ENCODE data around the gene CIDEA.

CIDEA gene

GRCh38 chr18:12312976-12313375, 58.8 kb downstream of the CIDEA start:
- Histone ChIP-seq H3K4me3 (ENCODE audit: low read length) (no peak overlapping the region), H3K27me3 (ENCODE audit: low read depth, low read length) (no peaks in the 10 kb centered on the region), H3K4me2 (ENCODE audit: low read length) (no peak overlapping the region), H3K9ac (ENCODE audit: low read length) (no peak overlapping the region), H3K36me3 (replicated peaks; ENCODE audit: low read depth, low read length) (peaks cover 12% of the 10 kb centered on the region), H2AFZ (ENCODE audit: low read depth, low read length) (no peak overlapping the region), H3K79me2 (ENCODE audit: low read length) (no peaks in the 10 kb centered on the region), H3K4me1 (ENCODE audit: low read length) (peaks cover 54% of the 10 kb centered on the region), H4K20me1 (ENCODE audit: insufficient read depth, low read length) (no peaks in the 10 kb centered on the region), H3K9me3 (ENCODE audit: insufficient read depth, low read length) (peaks cover 3% of the 10 kb centered on the region; the same call in 1 of the 2 replicates), H3K27ac (ENCODE audit: low read length) (no peak overlapping the region)
- no peak for TF ChIP-seq EZH2phosphoT487 (IDR thresholded peaks at IDR 0.05; ENCODE audit: low read depth)

GRCh38 chr18:12313530-12314245, 59.5 kb downstream of the CIDEA start:
- Histone ChIP-seq H3K4me1 (ENCODE audit: low read length) (peaks cover 61% of the 10 kb centered on the region), H3K27ac (ENCODE audit: low read length) (peak overlapping the region; percentile 87), H3K36me3 (replicated peaks; ENCODE audit: low read depth, low read length) (peaks cover 12% of the 10 kb centered on the region), H3K9me3 (ENCODE audit: insufficient read depth, low read length) (peaks cover 3% of the 10 kb centered on the region; the same call in 1 of the 2 replicates), H3K9ac (ENCODE audit: low read length) (peak overlapping the region; percentile 57), H2AFZ (ENCODE audit: low read depth, low read length) (no peak overlapping the region), H4K20me1 (ENCODE audit: insufficient read depth, low read length) (no peaks in the 10 kb centered on the region), H3K4me2 (ENCODE audit: low read length) (peak overlapping the region; percentile 79), H3K27me3 (ENCODE audit: low read depth, low read length) (no peaks in the 10 kb centered on the region), H3K79me2 (ENCODE audit: low read length) (no peaks in the 10 kb centered on the region), H3K4me3 (ENCODE audit: low read length) (peak overlapping the region; percentile 52; the same call in 1 of the 2 replicates)
- TF ChIP-seq CTCF (IDR thresholded peaks at IDR 0.05; ENCODE audit: low read depth, low read length), result no peak
- TF ChIP-seq EZH2phosphoT487 (IDR thresholded peaks at IDR 0.05; ENCODE audit: low read depth), result no peak

GRCh38 chr18:12314591-12315305, 60.6 kb downstream of the CIDEA start:
- peak overlapping the region; percentile 57 for H3K9ac ChIP-seq (ENCODE audit: low read length)

GRCh38 chr18:12315490-12315889, 61.3 kb downstream of the CIDEA start:
- no peak for TF ChIP-seq CTCF (IDR thresholded peaks at IDR 0.05; ENCODE audit: low read depth, low read length)
- no peak for TF ChIP-seq EZH2phosphoT487 (IDR thresholded peaks at IDR 0.05; ENCODE audit: low read depth)
- H4K20me1 ChIP-seq (ENCODE audit: insufficient read depth, low read length), result no peaks in the 10 kb centered on the region
- H3K9ac ChIP-seq (ENCODE audit: low read length), result peak overlapping the region; percentile 57
- H3K4me3 ChIP-seq (ENCODE audit: low read length), result peak overlapping the region; percentile 52
- peak overlapping the region; percentile 87 for H3K27ac ChIP-seq (ENCODE audit: low read length)
- peak overlapping the region; percentile 60 for H2AFZ ChIP-seq (ENCODE audit: low read depth, low read length)
- peaks cover 50% of the 10 kb centered on the region for H3K4me1 ChIP-seq (ENCODE audit: low read length)
- H3K79me2 ChIP-seq (ENCODE audit: low read length), result no peaks in the 10 kb centered on the region
- peaks cover 12% of the 10 kb centered on the region for H3K36me3 ChIP-seq (replicated peaks; ENCODE audit: low read depth, low read length)
- peak overlapping the region; percentile 79 for H3K4me2 ChIP-seq (ENCODE audit: low read length)
- H3K9me3 ChIP-seq (ENCODE audit: insufficient read depth, low read length), result peaks cover 3% of the 10 kb centered on the region; the same call in 1 of the 2 replicates
- H3K27me3 ChIP-seq (ENCODE audit: low read depth, low read length), result no peaks in the 10 kb centered on the region

More at GRCh38 chr18:12314591-12315305, 60.6 kb downstream of the CIDEA start:
- Histone ChIP-seq H3K27me3 (ENCODE audit: low read depth, low read length) (no peaks in the 10 kb centered on the region), H3K36me3 (replicated peaks; ENCODE audit: low read depth, low read length) (peaks cover 12% of the 10 kb centered on the region), H4K20me1 (ENCODE audit: insufficient read depth, low read length) (no peaks in the 10 kb centered on the region), H3K4me3 (ENCODE audit: low read length) (peak overlapping the region; percentile 52), H3K4me1 (ENCODE audit: low read length) (peaks cover 53% of the 10 kb centered on the region), H3K9me3 (ENCODE audit: insufficient read depth, low read length) (peaks cover 3% of the 10 kb centered on the region; the same call in 1 of the 2 replicates), H2AFZ (ENCODE audit: low read depth, low read length) (no peak overlapping the region; the same call in 1 of the 2 replicates), H3K79me2 (ENCODE audit: low read length) (no peaks in the 10 kb centered on the region), H3K4me2 (ENCODE audit: low read length) (peak overlapping the region; percentile 79), H3K27ac (ENCODE audit: low read length) (peak overlapping the region; percentile 87)
- TF ChIP-seq EZH2phosphoT487 (IDR thresholded peaks at IDR 0.05; ENCODE audit: low read depth), result no peak
- no peak for TF ChIP-seq CTCF (IDR thresholded peaks at IDR 0.05; ENCODE audit: low read depth, low read length)

Measured in OCI-LY3 (cell line).